ENCODE measurements around the gene PGBD5. TPM values are rescaled to one million over a fixed set of nuclear protein-coding genes. Genes with fewer than 3 reads are reported as not detected.

PGBD5 gene
- total and polyA plus RNA-seq, 2 experiments from 2014 or later, result 0.82 to 2.4 TPM

GRCh38 chr1:230347896-230348295, 78.2 kb downstream of the PGBD5 start:
- TF ChIP-seq EZH2phosphoT487 (IDR thresholded peaks at IDR 0.05; ENCODE audit: low read depth, severe bottlenecking, unreplicated experiment) (no peak), CTCF (IDR thresholded peaks at IDR 0.05; ENCODE audit: poor library complexity) (no peak), EZH2 (IDR thresholded peaks at IDR 0.05; ENCODE audit: borderline replicate concordance) (no peak)
- no peaks in the 10 kb centered on the region for H3K9me3 ChIP-seq (ENCODE audit: low read depth)
- WGBS (ENCODE audit: low lambda C conversion rate, missing lambda C conversion rate), result 97% methylated on average over 7 of the region's 7 CpGs
- no peak overlapping the region for H3K4me2 ChIP-seq
- no peaks in the 10 kb centered on the region for H3K4me1 ChIP-seq (ENCODE audit: insufficient read depth)
- H3K4me3 ChIP-seq, result no peak overlapping the region
- H3K36me3 ChIP-seq (replicated peaks; ENCODE audit: insufficient read depth, low read depth), result no peaks in the 10 kb centered on the region
- no peak overlapping the region for H3K27ac ChIP-seq
- H3K27me3 ChIP-seq, result no peaks in the 10 kb centered on the region
- no peaks in the 10 kb centered on the region for H4K20me1 ChIP-seq (ENCODE audit: insufficient read depth, poor library complexity, severe bottlenecking)
- no peaks in the 10 kb centered on the region for H3K79me2 ChIP-seq
- H3K9me2 ChIP-seq (replicated peaks; ENCODE audit: insufficient read depth), result no peaks in the 10 kb centered on the region
- no peak for DNase-seq (ENCODE audit: low spot score)
- no peak overlapping the region for H2AFZ ChIP-seq

- no peaks in the 10 kb centered on the region for H3K9me3 ChIP-seq (ENCODE audit: low read depth)
- H4K20me1 ChIP-seq (ENCODE audit: insufficient read depth, poor library complexity, severe bottlenecking), result no peaks in the 10 kb centered on the region
- no peaks in the 10 kb centered on the region for H3K9me2 ChIP-seq (replicated peaks; ENCODE audit: insufficient read depth)
- TF ChIP-seq EZH2phosphoT487 (IDR thresholded peaks at IDR 0.05; ENCODE audit: low read depth, severe bottlenecking, unreplicated experiment), result no peak
- TF ChIP-seq CTCF (IDR thresholded peaks at IDR 0.05; ENCODE audit: poor library complexity), result no peak
- no peak for TF ChIP-seq EZH2 (IDR thresholded peaks at IDR 0.05; ENCODE audit: borderline replicate concordance)
- no peaks in the 10 kb centered on the region for H3K36me3 ChIP-seq (replicated peaks; ENCODE audit: insufficient read depth, low read depth)
- no peak overlapping the region for H3K27ac ChIP-seq
- no peak overlapping the region for H3K4me2 ChIP-seq
- no peaks in the 10 kb centered on the region for H3K79me2 ChIP-seq
- H2AFZ ChIP-seq, result no peak overlapping the region
- DNase-seq (ENCODE audit: low spot score), result no peak
- no peaks in the 10 kb centered on the region for H3K4me1 ChIP-seq (ENCODE audit: insufficient read depth)
- 92% methylated on average over 7 of the region's 7 CpGs for WGBS (ENCODE audit: low lambda C conversion rate, missing lambda C conversion rate)
- no peak overlapping the region for H3K4me3 ChIP-seq
- H3K27me3 ChIP-seq, result no peaks in the 10 kb centered on the region
These were observed 80.8 kb downstream of the PGBD5 start for GRCh38 chr1:230345139-230345885.

- TF ChIP-seq EZH2 (IDR thresholded peaks at IDR 0.05; ENCODE audit: borderline replicate concordance) (no peak), CTCF (IDR thresholded peaks at IDR 0.05; ENCODE audit: poor library complexity) (no peak), EZH2phosphoT487 (IDR thresholded peaks at IDR 0.05; ENCODE audit: low read depth, severe bottlenecking, unreplicated experiment) (no peak)
- no peak overlapping the region for H3K4me2 ChIP-seq
- H3K27ac ChIP-seq, result no peak overlapping the region
- H3K27me3 ChIP-seq, result no peaks in the 10 kb centered on the region
- no peaks in the 10 kb centered on the region for H3K79me2 ChIP-seq
- no peak overlapping the region for H2AFZ ChIP-seq
- no peak for DNase-seq (ENCODE audit: low spot score)
- whole genome bisulfite sequencing (ENCODE audit: low lambda C conversion rate, missing lambda C conversion rate), result 86% methylated on average over 2 of the region's 2 CpGs
- no peaks in the 10 kb centered on the region for H3K4me1 ChIP-seq (ENCODE audit: insufficient read depth)
- H4K20me1 ChIP-seq (ENCODE audit: insufficient read depth, poor library complexity, severe bottlenecking), result no peaks in the 10 kb centered on the region
- H3K9me2 ChIP-seq (replicated peaks; ENCODE audit: insufficient read depth), result no peaks in the 10 kb centered on the region
- H3K9me3 ChIP-seq (ENCODE audit: low read depth), result no peaks in the 10 kb centered on the region
- no peaks in the 10 kb centered on the region for H3K36me3 ChIP-seq (replicated peaks; ENCODE audit: insufficient read depth, low read depth)
- no peak overlapping the region for H3K4me3 ChIP-seq
These were observed 83.4 kb downstream of the PGBD5 start for GRCh38 chr1:230342699-230343098.
